ENCODE data around the gene GUCD1. TPM values are rescaled to one million over a fixed set of nuclear protein-coding genes. Genes with fewer than 3 reads are reported as not detected.

GUCD1 gene
- total and polyA plus RNA-seq, 9 of the 15 experiments (the other 6 are each of a cell fraction or from before 2014, with no cell fraction given), result 31.5 to 67.8 (median 50.3) TPM

DNA sequence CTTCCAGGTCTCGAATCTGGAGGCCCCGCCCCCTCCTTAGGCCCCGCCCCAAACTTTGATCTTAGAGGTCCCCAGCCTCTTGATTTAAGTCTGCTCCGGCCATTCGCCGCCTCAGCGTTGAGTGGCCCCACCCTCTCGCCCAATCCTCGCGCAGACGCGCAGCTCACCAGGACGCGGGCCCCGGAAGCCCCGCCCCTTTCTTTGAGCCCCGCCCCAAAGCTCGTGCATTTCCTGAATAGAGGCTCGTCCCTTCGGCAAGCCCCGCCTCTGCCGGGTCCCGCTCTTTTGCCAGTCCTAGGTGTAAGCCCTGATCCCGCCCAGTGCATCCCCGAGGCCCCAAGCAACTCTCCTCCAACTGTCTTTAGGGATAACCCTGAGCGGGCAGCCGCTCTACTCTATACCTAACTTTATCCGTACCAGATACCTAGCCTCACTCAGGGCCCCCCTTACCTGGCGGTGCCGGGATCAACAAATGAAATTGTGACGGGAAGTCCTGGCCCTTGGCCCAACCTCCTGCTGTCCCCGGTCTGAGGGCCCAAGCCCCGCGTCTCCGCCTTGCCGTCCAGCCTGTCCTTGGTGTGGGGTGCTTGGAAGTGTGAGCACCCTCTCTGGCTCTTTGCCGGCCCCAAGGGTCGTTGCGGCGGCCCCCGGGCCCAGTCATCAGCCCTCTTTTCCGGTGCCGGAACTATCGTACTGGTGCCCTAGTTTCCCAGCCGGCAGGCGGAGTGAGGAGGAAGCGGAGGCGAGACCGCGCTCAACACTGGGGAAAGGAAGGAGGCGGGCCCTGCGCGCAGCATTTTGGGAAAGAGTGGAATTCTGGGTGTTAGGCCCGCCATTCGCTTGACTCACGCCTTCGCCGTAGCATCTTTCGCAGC, 464 bp upstream of the GUCD1 start, which contains the start of gene SNRPD3 (continued):
- TF ChIP-seq, protein P1, sequence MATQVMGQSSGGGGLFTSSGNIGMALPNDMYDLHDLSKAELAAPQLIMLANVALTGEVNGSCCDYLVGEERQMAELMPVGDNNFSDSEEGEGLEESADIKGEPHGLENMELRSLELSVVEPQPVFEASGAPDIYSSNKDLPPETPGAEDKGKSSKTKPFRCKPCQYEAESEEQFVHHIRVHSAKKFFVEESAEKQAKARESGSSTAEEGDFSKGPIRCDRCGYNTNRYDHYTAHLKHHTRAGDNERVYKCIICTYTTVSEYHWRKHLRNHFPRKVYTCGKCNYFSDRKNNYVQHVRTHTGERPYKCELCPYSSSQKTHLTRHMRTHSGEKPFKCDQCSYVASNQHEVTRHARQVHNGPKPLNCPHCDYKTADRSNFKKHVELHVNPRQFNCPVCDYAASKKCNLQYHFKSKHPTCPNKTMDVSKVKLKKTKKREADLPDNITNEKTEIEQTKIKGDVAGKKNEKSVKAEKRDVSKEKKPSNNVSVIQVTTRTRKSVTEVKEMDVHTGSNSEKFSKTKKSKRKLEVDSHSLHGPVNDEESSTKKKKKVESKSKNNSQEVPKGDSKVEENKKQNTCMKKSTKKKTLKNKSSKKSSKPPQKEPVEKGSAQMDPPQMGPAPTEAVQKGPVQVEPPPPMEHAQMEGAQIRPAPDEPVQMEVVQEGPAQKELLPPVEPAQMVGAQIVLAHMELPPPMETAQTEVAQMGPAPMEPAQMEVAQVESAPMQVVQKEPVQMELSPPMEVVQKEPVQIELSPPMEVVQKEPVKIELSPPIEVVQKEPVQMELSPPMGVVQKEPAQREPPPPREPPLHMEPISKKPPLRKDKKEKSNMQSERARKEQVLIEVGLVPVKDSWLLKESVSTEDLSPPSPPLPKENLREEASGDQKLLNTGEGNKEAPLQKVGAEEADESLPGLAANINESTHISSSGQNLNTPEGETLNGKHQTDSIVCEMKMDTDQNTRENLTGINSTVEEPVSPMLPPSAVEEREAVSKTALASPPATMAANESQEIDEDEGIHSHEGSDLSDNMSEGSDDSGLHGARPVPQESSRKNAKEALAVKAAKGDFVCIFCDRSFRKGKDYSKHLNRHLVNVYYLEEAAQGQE (IDR thresholded peaks at IDR 0.05; ENCODE audit: borderline replicate concordance), result no peak
- TF ChIP-seq, protein P1 (CRISPR knock-in tag; IDR thresholded peaks at IDR 0.05; ENCODE audit: low read depth), result 0 out of 2 replicates have a peak, but pooled peaks have one; percentile 38
- TF ChIP-seq SOX6 (IDR thresholded peaks at IDR 0.05), result peak; percentile 53; the same call in 1 of the 2 replicates
- no peak for TF ChIP-seq PHB (CRISPR knock-in tag; IDR thresholded peaks at IDR 0.05)
- TF ChIP-seq HDAC8 (tag; IDR thresholded peaks at IDR 0.05), result no peak
- no peak for TF ChIP-seq CLOCK (CRISPR knock-in tag; IDR thresholded peaks at IDR 0.05; ENCODE audit: borderline replicate concordance)
- TF ChIP-seq FOXP1 (CRISPR knock-in tag; IDR thresholded peaks at IDR 0.05), result no peak
- TF ChIP-seq ATF6 (CRISPR knock-in tag; IDR thresholded peaks at IDR 0.05), result no peak
- TF ChIP-seq MCM7 (IDR thresholded peaks at IDR 0.05), result no peak
- no peak for TF ChIP-seq MED1 (CRISPR knock-in tag; IDR thresholded peaks at IDR 0.05; ENCODE audit: borderline replicate concordance)
